ENCODE results near the gene TMEM154.

TMEM154 gene, protein sequence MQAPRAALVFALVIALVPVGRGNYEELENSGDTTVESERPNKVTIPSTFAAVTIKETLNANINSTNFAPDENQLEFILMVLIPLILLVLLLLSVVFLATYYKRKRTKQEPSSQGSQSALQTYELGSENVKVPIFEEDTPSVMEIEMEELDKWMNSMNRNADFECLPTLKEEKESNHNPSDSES

DNA sequence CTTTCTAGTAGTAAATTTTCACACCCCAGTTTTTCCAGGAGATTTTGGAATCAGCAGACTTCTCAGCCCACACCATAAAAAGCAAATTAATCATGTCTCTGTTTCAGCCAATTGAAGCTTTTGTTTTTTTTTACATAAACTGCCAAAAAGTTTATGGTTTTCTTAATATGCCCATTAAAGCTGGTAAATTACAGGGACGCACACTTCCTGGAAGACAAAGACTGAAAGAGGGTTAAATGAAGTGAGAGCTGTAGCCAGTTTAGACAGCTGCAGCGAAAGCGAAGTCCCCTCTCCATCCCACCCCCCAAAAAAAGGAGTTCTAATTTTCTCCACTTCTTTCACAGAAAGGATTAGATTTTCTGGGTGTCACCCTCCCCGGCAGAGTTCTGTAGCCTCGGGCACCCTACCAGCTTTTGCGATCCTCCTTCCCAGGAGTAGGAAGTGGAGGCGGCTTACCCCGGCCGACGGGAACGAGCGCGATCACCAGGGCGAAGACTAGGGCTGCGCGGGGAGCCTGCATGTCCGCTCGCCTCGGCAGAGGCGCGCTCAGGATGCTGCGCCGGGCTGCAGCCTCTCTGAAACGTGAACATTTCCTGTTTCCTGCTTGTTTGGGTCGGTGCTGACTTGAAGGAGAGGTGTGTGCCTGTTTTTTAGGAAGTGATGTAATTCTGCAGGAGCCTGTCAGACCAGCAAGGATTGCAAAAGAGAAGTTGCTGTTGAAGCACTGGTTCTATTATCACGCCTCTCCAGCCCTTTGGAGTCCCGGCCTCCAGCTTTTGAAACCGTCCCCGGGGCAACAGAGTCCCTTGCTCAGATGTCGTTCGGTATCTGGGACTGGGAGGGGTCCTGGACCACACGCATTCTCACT, at the start of gene TMEM154:
TMEM154 (minus strand) TSS at position 584 of the 868 bp plus-strand sequence; CDS start at position 520, 64 bp downstream.
- peak; percentile 43 for DNase-seq (ENCODE audit: low spot score)

DNA sequence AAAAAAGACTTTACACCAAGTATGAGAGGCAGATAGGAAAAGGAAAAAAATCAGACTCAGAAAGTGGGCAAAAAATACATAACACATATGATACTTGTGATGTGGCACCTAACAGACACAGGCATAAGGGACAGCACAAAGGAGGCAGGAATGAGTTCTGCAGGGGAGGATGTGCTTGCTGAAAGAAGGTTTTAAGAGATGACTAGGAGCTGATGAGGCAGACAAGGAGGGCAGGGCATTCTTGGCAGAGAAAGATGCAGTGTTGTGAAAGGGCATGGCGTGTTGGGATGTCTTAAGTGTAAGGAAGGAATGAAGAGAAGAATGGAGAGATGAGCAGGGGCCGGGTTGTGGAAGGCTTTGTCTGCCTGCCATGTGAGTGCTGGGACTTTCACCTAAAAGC, 49.7 kb upstream of the TMEM154 start:
- DNase-seq (ENCODE audit: low spot score), result no peak

DNA sequence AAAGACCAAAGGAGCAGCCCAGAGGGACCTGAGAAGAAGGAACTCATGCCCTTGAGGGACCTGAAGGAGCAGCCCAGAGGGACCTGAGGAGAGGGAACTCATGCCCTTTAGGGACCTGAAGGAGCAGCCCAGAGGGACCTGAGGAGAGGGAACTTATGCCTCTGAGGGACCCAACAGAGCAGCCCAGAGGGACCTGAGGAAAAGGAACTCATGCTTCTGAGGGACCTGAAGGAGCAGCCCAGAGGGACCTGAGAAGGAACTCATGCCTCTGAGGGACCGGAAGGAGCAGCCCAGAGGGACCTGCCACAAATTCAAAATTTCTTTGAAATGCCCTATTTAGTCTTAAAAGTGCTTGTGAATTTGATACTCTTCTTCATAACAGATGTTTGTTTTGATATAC, 48.5 kb upstream of the TMEM154 start:
- DNase-seq (ENCODE audit: low spot score), result no peak

DNA sequence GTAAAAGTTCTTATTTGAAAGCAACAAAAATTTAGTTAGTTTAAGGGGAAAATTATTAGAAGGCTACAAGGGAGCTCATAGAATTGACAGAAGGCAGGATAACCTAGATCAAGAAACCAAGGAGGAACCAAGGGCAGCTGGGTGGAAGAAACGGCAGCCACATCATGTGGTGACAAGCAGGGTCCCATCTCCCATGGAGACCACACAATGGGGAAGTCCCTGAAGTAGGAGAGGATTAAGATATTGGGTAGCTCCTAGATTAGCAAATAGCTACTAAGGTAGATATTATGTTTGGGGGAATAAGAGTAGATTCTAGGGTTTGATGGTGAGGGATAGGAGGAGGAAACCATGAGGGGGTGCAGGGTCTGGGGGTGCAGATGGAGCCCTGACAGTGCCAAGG, 48.0 kb upstream of the TMEM154 start:
- no peak for DNase-seq (ENCODE audit: low spot score)

DNA sequence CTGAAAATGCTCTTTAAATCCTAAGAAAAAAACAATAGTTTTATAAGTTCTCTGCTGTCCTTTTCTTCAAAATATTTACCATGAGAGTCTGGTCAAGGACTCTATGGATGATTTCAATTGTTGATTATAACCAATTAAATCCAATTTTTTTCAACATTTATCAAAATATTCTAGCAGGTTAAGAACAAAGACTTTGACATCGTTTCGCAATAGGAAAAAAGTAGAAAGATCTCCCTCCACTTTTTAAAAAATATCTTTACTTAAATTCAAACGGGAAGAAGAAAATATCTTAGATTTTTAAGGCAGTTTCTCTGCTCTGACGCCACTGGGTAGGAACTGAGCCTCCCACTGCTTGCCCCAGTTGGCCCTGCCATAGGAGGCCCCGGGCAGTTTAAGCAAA, 44.7 kb upstream of the TMEM154 start:
- DNase-seq (ENCODE audit: low spot score), result no peak

DNA sequence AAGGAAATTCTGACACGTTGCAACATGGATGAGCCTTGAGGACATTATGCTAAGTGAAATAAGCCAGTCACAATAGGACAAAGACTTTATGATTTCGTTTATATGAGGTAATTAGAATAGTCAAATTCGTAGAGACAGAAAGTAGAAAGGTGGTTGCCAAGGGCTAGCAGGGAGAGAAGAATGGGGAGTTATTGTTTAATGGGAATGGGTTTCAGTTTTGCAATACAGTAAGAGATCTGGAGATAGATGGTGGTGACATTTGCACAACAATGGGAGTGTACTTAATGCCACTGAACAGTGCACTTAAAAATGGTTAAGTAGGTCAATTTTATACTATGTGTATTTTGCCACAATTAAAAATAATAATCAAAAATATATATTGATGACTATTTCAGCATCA, 43.4 kb upstream of the TMEM154 start:
- no peak for DNase-seq (ENCODE audit: low spot score)

DNA sequence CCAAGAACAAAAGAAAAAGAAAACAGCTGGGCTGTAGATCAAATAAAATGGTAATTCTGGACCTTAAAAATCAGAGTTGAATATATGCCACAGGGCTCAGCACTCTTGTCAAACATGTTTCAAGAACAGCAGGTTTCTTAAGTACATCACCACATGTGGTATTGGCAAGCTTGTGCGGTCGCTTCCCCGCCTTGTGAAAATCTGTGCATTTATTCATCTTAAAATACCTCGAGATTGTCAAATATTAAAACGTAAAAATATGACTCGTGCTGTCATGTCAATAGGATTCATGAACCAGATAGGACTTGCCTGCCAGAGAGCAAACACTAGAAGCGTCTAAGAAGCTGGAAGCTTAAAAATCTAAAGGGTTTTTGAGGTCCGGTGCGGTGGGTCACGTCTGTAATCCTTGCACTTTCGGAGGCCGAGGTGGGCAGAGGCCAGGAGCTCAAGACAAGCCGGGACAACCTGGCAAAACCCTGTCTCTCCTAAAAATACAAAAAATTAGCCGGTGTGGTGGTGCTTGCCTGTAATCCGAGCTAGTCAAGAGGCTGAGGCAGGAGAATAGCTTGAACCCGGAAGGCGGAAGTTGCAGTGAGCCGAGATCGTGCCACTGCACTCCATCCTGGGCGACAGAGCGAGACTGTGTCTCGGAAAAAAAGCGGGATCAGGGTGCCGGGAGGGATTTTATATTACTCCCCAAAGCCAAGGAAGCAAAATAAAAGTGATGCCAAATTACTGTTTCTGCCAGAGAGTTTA, 40.2 kb upstream of the TMEM154 start:
- no peak for DNase-seq (ENCODE audit: low spot score)

DNA sequence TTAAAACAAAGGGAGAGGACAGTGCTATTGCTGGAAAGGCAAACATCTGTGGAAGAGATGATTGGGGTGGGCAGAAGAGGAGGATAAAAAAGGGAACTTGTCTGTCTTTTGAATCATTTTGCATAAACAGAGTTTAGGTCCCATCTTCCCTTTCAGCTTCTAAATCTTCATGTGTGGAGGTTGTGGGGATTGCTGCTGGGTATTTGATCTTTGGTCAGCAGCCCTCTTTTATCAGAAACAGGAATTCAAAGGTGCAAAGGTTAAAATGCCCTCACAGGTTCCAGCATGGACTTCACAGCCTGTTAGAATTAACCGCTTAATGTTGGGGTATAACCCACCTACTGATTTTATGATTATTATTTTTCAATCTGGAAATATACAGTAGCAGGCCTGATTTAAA, 39.5 kb upstream of the TMEM154 start:
- DNase-seq (ENCODE audit: low spot score), result peak; percentile 20

DNA sequence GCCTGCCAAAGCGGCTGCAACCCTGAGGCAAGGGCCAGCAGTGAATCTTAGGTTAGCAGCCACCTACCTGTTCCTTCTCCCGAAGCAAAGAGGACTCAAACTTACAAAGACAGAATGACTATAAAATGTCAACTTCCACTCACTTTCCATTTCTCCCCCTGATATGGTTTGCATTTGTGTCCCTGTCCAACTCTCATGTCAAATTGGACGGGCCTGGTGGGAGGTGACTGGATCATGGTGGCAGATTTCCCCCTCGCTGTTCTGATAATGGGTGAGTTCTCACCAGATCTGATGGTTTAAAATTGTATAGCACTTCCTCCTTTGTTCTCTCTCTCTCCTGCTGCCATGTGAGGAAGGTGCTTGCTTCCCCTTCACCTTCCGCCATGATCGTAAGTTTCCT, 35.3 kb upstream of the TMEM154 start:
- no peak for DNase-seq (ENCODE audit: low spot score)

DNA sequence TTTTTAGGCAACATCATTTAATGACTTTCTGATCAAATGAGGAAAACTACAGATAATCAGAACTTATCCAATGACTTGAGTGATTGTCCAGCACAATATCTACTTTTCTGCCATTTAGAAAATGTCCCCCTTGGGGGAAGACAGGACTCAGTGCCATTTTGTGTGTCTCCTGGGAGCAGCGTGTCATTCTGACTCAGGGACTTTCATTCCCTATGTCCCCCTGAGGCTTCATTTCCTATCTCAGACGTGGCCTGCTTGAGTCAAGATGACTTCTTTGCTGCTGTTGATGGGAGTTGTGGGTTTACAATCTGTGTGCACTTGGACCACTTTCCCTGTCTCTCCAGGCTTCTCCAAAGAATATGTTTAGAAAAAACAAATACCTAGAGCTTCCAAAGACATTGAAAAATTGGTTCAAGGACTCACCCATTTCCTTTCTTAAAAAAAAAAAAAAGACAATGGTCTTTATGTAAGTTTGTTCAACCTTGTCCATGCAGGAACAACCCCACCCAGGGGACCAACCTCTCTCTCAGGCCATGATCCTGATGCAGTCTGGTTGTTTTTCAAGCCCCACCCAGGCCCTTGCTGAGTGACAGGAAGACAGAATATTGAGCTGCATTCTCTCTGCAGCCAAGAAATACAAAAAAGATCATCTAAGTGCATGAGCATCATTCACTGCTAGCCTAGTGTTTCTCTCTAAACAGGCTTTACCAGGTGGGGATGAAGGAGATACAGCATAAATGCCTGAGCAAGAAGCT, 34.3 kb upstream of the TMEM154 start:
- no peak for DNase-seq (ENCODE audit: low spot score)

DNA sequence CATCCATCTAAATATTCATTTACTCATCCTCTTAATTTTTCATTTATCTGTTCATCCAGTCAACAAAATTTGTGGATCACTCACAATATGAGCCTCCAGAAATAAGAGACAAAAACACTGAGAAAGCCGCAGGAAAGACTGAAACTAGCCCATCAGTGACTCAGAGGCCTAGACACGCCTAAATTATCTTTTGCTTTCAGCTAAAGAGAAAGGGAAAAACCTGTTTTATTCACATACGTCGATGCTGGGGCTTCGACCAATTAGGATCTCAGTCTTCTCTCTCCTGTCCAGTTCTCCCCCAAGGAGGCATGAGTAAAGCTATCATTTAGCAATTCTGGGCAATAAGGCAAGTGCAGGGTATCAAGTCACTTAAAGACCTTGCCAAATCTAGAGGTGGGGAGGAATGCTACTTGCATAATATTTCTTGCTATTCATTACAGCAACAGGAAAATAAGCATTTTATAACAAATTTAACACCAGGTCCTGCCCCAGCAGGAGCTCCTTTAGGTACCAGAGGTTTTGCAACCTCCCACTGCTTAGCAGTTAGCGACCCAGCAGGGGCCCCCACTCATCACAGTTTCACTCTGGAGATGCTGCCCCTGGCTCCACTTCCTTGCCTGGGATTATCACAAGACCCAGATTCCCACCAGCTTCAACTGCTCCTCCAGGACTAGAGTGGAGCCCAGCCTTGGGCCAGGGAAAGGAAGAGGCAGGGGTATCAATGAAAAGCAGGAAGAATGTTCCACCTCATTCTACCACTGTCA, 30.1 kb upstream of the TMEM154 start:
- DNase-seq (ENCODE audit: low spot score), result no peak

DNA sequence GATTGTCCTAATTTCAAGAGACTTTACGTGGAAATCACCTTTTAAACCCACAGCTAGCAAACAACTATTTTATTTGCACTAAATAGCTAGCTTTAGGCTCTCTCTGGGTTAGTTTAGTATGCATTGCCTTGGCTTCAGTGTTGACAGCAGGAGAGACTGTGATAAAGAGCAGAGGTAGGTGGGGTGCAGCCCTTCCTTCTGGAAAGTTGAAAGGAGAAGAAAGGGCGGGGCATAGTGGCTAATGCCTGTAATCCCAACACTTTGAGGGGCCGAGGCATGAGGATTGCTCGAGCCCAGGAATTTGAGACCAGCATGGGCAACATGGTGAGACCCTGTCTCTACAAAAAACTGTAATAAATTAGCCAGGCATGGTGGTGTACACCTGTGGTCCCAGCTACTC, 29.0 kb upstream of the TMEM154 start:
- DNase-seq (ENCODE audit: low spot score), result no peak

DNA sequence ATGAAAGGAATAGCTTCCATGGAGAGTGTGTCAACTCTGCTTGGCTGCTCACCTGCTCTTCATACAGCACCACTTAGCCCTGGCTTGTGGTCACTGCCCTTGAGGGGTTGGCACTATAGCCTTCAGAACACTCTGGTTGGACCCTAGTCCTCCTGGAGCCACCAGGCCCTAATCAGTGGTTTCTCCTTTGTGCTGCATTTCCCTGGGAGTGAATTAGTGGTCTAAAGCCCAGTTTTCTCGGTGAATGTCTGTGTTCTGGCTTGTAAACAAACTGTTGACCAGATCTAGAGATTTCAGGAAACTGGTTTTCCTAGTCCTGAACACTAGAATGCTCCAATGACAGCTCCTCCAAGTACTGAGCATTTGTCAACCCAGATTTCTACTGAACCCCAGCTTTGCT, 28.6 kb upstream of the TMEM154 start:
- DNase-seq (ENCODE audit: low spot score), result no peak

DNA sequence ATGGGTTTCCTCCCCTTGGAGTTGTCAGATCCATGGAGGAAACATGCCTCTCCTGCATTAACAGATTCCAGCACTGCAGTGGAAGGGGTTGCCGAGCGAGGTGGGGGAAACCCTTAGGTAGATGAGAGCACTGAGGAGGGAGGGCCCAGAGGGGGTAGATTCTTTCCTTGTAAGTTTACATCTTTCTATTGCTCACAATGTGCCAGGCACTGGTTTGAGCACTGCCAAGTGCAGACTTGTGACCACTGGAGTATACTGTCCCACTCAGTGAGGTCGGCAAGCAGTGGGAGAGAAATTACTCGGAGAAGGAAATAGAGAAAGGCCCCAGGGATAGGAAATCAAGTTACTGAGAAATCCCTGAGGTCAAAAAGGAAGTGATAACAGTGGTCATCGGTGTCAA, 27.8 kb upstream of the TMEM154 start:
- no peak for DNase-seq (ENCODE audit: low spot score)

DNA sequence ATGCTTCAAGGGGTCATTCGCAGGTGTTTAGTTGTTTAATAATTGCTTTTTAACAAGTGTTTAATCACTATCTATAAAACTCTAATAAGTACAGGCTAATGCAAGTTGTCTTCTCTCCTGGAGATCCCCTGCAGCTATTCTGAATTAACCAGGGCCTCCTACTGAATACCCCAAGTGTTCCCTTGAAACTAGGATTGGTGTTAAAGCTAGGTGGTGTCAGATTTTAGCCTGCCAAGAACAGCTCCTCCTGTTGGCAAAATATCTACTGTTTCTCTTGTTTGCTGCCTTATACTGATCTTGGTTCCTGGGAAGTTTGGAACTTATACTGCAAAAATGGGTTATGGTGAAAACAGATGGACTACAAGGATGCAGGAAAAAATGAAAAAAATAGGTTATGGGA, 26.1 kb upstream of the TMEM154 start:
- no peak for DNase-seq (ENCODE audit: low spot score)

DNA sequence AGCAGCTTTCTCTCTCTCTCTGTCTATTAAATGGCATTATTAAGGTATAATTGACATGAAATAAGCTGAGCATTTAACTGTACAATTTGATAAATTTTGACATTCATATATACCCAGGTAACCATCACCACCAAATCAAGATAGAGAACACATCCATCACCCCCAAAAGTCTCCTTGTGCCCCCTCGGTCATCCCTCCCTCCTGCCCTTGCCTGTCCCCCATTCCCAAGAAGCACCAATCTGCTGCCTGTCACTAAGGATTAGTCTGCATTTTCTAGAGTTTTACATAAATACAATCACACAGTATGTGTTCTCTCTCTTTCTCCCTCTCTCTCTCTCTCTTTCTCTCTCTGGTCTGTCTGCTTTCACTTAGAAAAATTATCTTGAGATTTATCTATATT, 25.0 kb upstream of the TMEM154 start:
- DNase-seq (ENCODE audit: low spot score), result no peak

DNA sequence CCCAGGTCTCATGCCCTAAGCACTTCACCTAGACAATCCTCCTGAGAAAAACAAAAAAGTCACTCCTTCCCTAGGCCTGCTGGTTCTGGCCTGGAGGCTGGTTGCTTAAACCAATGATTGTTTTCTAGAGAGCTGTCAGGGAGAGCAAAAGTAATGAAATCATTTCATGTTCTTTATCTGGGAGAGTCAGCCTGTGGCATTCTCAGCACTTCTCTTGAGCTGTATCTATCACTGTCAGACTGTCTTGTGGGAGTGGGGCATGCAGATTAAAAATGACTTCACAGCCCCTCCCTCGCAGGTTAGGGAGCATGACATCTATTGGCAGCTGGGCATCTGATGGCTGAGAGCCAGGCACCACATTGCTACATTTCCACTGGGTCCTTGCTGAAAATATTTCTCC, 20.4 kb upstream of the TMEM154 start:
- DNase-seq (ENCODE audit: low spot score), result no peak

DNA sequence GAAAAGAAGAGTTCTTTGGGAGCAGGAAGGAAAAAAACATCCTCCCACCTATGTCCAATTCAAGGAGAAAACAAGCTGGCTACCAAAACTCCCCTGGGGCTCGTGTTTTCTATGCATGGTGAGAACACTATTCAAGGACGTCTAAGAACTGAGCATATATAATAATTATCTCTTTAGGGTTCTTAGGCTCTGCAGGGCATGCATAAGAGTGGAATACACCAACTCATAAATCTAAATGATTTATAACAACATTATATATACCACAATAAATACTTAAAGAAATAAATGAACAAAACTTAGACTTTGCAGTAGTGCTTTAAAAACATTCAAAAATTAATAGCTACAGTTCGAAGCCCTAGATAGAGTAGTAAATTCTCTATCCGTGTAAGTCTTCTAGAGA, 19.5 kb upstream of the TMEM154 start:
- DNase-seq (ENCODE audit: low spot score), result no peak

DNA sequence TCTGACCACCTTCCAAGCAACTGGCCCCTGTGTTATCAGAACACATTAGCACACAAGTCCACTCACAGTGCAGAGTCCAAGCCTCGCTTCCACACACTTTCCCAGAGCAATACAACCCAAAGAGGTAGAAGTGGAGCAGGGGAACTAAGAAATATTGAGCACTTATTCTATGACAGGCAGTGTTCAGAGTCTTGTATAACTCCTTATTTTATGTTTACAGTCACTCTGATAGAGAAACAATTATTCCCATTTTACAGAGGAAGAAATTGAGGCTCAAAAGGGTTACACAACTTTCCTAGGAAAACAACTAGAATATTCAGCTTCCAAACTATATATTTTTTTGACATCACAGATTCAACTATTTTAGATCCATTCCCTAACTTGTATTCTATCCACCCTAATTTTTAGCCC, 18.3 kb upstream of the TMEM154 start:
- no peak for DNase-seq (ENCODE audit: low spot score)

DNA sequence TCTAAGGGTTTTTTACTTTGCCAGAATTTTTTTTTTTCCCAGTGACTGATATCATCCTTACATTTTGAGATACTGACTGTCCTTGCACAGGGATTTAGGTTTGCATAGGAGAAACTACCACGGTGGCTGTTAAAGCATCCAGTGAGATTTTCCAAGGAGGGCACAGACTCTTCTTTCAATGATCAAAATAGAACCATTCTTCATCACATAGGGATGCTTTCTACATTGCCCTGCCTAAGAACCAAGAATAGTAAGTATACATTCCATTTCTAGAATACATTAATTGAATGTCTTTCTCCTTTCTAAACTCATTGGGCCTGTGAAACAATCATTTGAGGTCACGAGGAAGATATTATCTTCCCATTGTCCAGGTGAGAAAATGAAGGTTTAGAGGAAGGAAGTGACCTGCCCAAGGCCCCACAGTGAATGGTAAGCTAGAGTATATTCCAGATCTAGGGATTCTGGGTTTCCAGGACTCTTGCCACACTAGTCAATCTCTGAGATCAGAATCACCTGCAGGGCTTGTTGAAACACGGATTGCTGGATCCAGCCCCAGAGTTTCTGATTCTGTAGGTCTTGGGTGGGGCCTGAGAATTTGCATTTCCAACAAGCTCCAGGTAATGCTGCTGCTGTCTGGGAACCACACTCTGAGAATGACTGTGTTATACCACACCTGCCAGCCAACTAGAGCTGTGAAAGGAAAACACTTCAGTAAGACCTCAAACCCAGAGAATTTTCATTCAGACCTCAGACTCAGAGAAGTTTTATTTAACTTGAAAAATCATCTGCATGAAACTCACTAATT, 17.7 kb upstream of the TMEM154 start:
- DNase-seq (ENCODE audit: low spot score), result no peak

DNA sequence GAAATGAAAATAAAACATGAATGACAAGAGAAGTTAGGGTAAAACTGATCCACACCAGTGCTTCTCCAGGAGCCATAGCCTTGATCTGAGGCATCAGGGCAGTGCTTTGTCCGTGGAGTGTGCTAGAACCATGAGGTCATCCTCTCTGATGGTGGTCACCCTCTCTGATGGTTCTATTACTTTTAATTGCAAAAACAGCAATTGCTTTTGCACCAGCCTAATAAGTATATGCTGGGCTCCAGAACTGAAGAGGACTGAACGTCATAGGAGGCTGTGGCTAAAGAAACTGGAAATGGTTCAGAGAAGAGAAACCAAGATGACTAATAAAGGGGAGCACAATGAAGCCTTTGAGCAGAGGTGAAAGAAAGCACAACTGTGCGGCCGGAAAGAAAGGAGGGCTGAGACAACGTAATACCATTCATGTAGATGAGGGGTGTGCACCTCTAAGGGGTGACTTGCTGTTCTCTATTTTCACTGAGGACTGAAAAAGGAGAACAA, 17.0 kb upstream of the TMEM154 start:
- DNase-seq (ENCODE audit: low spot score), result no peak

Measured in HuH-7 (cell line).